GM18858 (cell line): ENCODE data around the gene TAF15.

Experiments used
- ATAC-seq: cut with Tn5 transposase; IDR thresholded peaks from one replicate; pipeline ENCODE4 v1.9.1; 2021; ENCODE audit not compliant: unreplicated experiment

TAF15 gene

GRCh38 chr17:35816723-35817122 lies 7.4 kb downstream of the TAF15 start:
- no peak for ATAC-seq

- ATAC-seq, result no peak
These were observed 7.9 kb downstream of the TAF15 start for GRCh38 chr17:35817196-35817595.

- ATAC-seq, result no peak
These were observed 10.2 kb downstream of the TAF15 start for GRCh38 chr17:35819455-35819854.

GRCh38 chr17:35821308-35821707 lies 12.0 kb downstream of the TAF15 start:
- no peak for ATAC-seq

- ATAC-seq, result no peak
These were observed 15.9 kb downstream of the TAF15 start for GRCh38 chr17:35825206-35825605.

GRCh38 chr17:35841101-35841500 lies 31.8 kb downstream of the TAF15 start:
- ATAC-seq, result no peak

GRCh38 chr17:35841505-35841904 lies 32.2 kb downstream of the TAF15 start:
- no peak for ATAC-seq

GRCh38 chr17:35842239-35842638 lies 33.0 kb downstream of the TAF15 start:
- no peak for ATAC-seq

- no peak for ATAC-seq
These were observed 34.4 kb downstream of the TAF15 start for GRCh38 chr17:35843698-35844097.

- ATAC-seq, result no peak
These were observed 35.3 kb downstream of the TAF15 start for GRCh38 chr17:35844547-35844946.

- ATAC-seq, result no peak
These were observed 36.9 kb downstream of the TAF15 start for GRCh38 chr17:35846055-35846809.

- ATAC-seq, result no peak
These were observed 37.7 kb downstream of the TAF15 start for GRCh38 chr17:35847006-35847405.

- ATAC-seq, result no peak
These were observed 38.5 kb downstream of the TAF15 start for GRCh38 chr17:35847633-35848373.

GRCh38 chr17:35849469-35850348 lies 40.4 kb downstream of the TAF15 start:
- no peak for ATAC-seq

- no peak for ATAC-seq
These were observed 46.7 kb downstream of the TAF15 start for GRCh38 chr17:35855965-35856364.

GRCh38 chr17:35856603-35857002 lies 47.3 kb downstream of the TAF15 start:
- no peak for ATAC-seq

- no peak for ATAC-seq
These were observed 55.6 kb downstream of the TAF15 start for GRCh38 chr17:35864853-35865252.

- ATAC-seq, result no peak
These were observed 56.4 kb downstream of the TAF15 start for GRCh38 chr17:35865412-35866340.

- ATAC-seq, result no peak
These were observed 57.2 kb downstream of the TAF15 start for GRCh38 chr17:35866341-35866950.

- ATAC-seq, result no peak
These were observed 58.3 kb downstream of the TAF15 start for GRCh38 chr17:35867574-35867973.
